C4-2B (cell line): ENCODE measurements around the gene NCKAP5.

ENCODE experiments used
- ZFX ChIP-seq: fragments of 450-650 bp; IDR thresholded peaks from 2 replicates; pipeline ENCODE4 v1.6.1; 2017
- TF ChIP-seq, protein P1 (sequence below): fragments of 450-650 bp; conservative IDR thresholded peaks from 2 replicates; pipeline ENCODE4 v1.5.1; 2017; ENCODE audit warnings: mild to moderate bottlenecking

GRCh38 chr2:133077269-133077822 is 490.9 kb downstream of the NCKAP5 start:
- TF ChIP-seq ZFX, result no peak
- TF ChIP-seq, protein P1, sequence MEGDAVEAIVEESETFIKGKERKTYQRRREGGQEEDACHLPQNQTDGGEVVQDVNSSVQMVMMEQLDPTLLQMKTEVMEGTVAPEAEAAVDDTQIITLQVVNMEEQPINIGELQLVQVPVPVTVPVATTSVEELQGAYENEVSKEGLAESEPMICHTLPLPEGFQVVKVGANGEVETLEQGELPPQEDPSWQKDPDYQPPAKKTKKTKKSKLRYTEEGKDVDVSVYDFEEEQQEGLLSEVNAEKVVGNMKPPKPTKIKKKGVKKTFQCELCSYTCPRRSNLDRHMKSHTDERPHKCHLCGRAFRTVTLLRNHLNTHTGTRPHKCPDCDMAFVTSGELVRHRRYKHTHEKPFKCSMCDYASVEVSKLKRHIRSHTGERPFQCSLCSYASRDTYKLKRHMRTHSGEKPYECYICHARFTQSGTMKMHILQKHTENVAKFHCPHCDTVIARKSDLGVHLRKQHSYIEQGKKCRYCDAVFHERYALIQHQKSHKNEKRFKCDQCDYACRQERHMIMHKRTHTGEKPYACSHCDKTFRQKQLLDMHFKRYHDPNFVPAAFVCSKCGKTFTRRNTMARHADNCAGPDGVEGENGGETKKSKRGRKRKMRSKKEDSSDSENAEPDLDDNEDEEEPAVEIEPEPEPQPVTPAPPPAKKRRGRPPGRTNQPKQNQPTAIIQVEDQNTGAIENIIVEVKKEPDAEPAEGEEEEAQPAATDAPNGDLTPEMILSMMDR, result no peak
